NCI-H187 (cell line): ENCODE data around the gene DNAH2.
"Not testable (repeated sequence)": the region's sequence is repeated elsewhere in the genome, so short reads cannot be mapped to it uniquely, and the experiment has no call there.

Experiments
- DNase-seq, 2 experiments: peaks; one replicate each; lab custom pipeline; 2025; lab: John Stamatoyannopoulos, UW

DNAH2 gene

GRCh38 chr17:7777017-7777416, 59.5 kb downstream of the DNAH2 start:
- DNase-seq, result no peak

- DNase-seq, result no peak
Observed at GRCh38 chr17:7780736-7781135, 63.2 kb downstream of the DNAH2 start.

GRCh38 chr17:7781429-7781828, 63.9 kb downstream of the DNAH2 start:
- DNase-seq, result no peak

- DNase-seq, result no peak
Observed at GRCh38 chr17:7782240-7782639, 64.7 kb downstream of the DNAH2 start.

- DNase-seq, result no peak
Observed at GRCh38 chr17:7786866-7787265, 69.3 kb downstream of the DNAH2 start.

- no peak for DNase-seq
Observed at GRCh38 chr17:7789131-7789530, 71.6 kb downstream of the DNAH2 start.

GRCh38 chr17:7790150-7790549, 72.6 kb downstream of the DNAH2 start:
- no peak for DNase-seq

- no peak for DNase-seq
Observed at GRCh38 chr17:7792611-7793010, 75.1 kb downstream of the DNAH2 start.

GRCh38 chr17:7794075-7794663, 76.6 kb downstream of the DNAH2 start:
- no peak for DNase-seq

GRCh38 chr17:7797976-7798375, 80.4 kb downstream of the DNAH2 start:
- no peak for DNase-seq

- DNase-seq, result no peak
Observed at GRCh38 chr17:7798839-7799238, 81.3 kb downstream of the DNAH2 start.

- DNase-seq, result no peak
Observed at GRCh38 chr17:7803981-7804380, 86.4 kb downstream of the DNAH2 start.

GRCh38 chr17:7806587-7806986, 89.0 kb downstream of the DNAH2 start:
- no peak for DNase-seq

- no peak for DNase-seq
Observed at GRCh38 chr17:7807206-7807605, 89.7 kb downstream of the DNAH2 start.

GRCh38 chr17:7809086-7809790, 91.7 kb downstream of the DNAH2 start:
- no peak for DNase-seq

- not testable (repeated sequence) for DNase-seq
Observed at GRCh38 chr17:7809791-7810343, 92.3 kb downstream of the DNAH2 start.

GRCh38 chr17:7811251-7811650, 93.7 kb downstream of the DNAH2 start:
- no peak for DNase-seq

- no peak for DNase-seq
Observed at GRCh38 chr17:7814969-7815368, 97.4 kb downstream of the DNAH2 start.

GRCh38 chr17:7816926-7817642, 99.5 kb downstream of the DNAH2 start:
- no peak for DNase-seq

GRCh38 chr17:7817643-7817964, 100.1 kb downstream of the DNAH2 start:
- DNase-seq, result no peak

GRCh38 chr17:7818026-7818425, 100.5 kb downstream of the DNAH2 start:
- no peak for DNase-seq

GRCh38 chr17:7818746-7819645, 101.5 kb downstream of the DNAH2 start:
- no peak for DNase-seq
